ENCODE measurements around the gene GABARAP.
"Not testable (repeated sequence)": the region's sequence is repeated elsewhere in the genome, so short reads cannot be mapped to it uniquely, and the experiment has no call there.

The GABARAP gene

GRCh38 chr17:7260651-7261378 is 18.6 kb upstream of the GABARAP start:
- DNase-seq (ENCODE audit: low read depth) = no peak

- DNase-seq (ENCODE audit: low read depth) = no peak
These were observed 17.9 kb upstream of the GABARAP start for GRCh38 chr17:7260151-7260550.

- DNase-seq (ENCODE audit: low read depth) = no peak
These were observed 17.3 kb upstream of the GABARAP start for GRCh38 chr17:7259555-7259889.

- peak; percentile 28 for DNase-seq (ENCODE audit: low read depth)
These were observed 16.7 kb upstream of the GABARAP start for GRCh38 chr17:7258731-7259554.

GRCh38 chr17:7256766-7257456 is 14.7 kb upstream of the GABARAP start:
- no peak for DNase-seq (ENCODE audit: low read depth)

GRCh38 chr17:7254511-7254910 is 12.3 kb upstream of the GABARAP start:
- DNase-seq (ENCODE audit: low read depth) = no peak

GRCh38 chr17:7253082-7253481 is 10.8 kb upstream of the GABARAP start:
- no peak for DNase-seq (ENCODE audit: low read depth)

- DNase-seq (ENCODE audit: low read depth) = peak; percentile 96
These were observed 10.2 kb upstream of the GABARAP start, which contains the start of gene ELP5 for GRCh38 chr17:7252176-7253043. ELP5 (plus strand) TSS chr17:7252215; CDS start chr17:7252551, 336 bp downstream.

GRCh38 chr17:7251661-7252175 is 9.5 kb upstream of the GABARAP start, which contains the start of gene CTDNEP1:
CTDNEP1 (minus strand) TSS chr17:7251734; CDS start chr17:7251296, 438 bp downstream.
- peak; percentile 100 for DNase-seq (ENCODE audit: low read depth)

GRCh38 chr17:7250695-7251627 is 8.7 kb upstream of the GABARAP start:
- DNase-seq (ENCODE audit: low read depth) = no peak

- no peak for DNase-seq (ENCODE audit: low read depth)
These were observed 7.6 kb upstream of the GABARAP start for GRCh38 chr17:7249830-7250229.

GRCh38 chr17:7249214-7249613 is 7.0 kb upstream of the GABARAP start:
- no peak for DNase-seq (ENCODE audit: low read depth)

GRCh38 chr17:7248796-7249195 is 6.5 kb upstream of the GABARAP start:
- no peak for DNase-seq (ENCODE audit: low read depth)

- no peak for DNase-seq (ENCODE audit: low read depth)
These were observed 4.5 kb upstream of the GABARAP start for GRCh38 chr17:7246779-7247178.

GRCh38 chr17:7243838-7244237 is 1.6 kb upstream of the GABARAP start:
- not testable (repeated sequence) for DNase-seq (ENCODE audit: low read depth)

GRCh38 chr17:7243453-7243729 is 1.1 kb upstream of the GABARAP start:
- no peak for DNase-seq (ENCODE audit: low read depth)

GRCh38 chr17:7242717-7243452 is 636 bp upstream of the GABARAP start:
- DNase-seq (ENCODE audit: low read depth) = peak; percentile 98

GRCh38 chr17:7241090-7241733 is 1.0 kb downstream of the GABARAP start:
- DNase-seq (ENCODE audit: low read depth) = no peak

- DNase-seq (ENCODE audit: low read depth) = no peak
These were observed 1.9 kb downstream of the GABARAP start for GRCh38 chr17:7240375-7240774.

All from ELR (cell line).